Adrenal gland (tissue), 5 donors: ENCODE results near the gene RAB6C.

Source experiments
- CTCF ChIP-seq, 6 experiments: fragments of 450-650 bp in 4 of 6; fragments of 200-600 bp in 2 of 6; sonication (generic) in 1 of 6; IDR thresholded peaks; 1 replicate in 5 of 6; 2 replicates in 1 of 6; pipeline versions ENCODE4 v1.5.1 to v1.8.0; 2016 to 2021; ENCODE audit warnings: antibody characterized with exemption in 6 of 6, mild to moderate bottlenecking in 2 of 6, moderate library complexity in 1 of 6
- POLR2A ChIP-seq, 2 donors: fragments of 450-650 bp; IDR thresholded peaks; one replicate each; pipeline ENCODE4 v1.6.1; 2017; ENCODE audit warnings: antibody characterized with exemption in 2 of 2, mild to moderate bottlenecking in 2 of 2, moderate library complexity in 1 of 2
- donor health status: DM: no; HTN: no; CAD: no.

- TF ChIP-seq CTCF (IDR thresholded peaks at IDR 0.05) = no peak
- no peak for TF ChIP-seq POLR2A (IDR thresholded peaks at IDR 0.05)
Measured at GRCh38 chr2:129957891-129958290, 21.6 kb upstream of the RAB6C start.
